GM20431 (cell line): ENCODE data around the gene SLC30A9.

ENCODE experiments used
- in situ Hi-C: fragments of 300-500 bp; cut with MseI, MboI; formaldehyde crosslinking; loops from one replicate; pipeline ENCODE4 v1.15.0; 2020; ENCODE audit warnings: low sequenced_read_pairs; ENCODE audit not compliant: unreplicated experiment

Gene SLC30A9

DNA sequence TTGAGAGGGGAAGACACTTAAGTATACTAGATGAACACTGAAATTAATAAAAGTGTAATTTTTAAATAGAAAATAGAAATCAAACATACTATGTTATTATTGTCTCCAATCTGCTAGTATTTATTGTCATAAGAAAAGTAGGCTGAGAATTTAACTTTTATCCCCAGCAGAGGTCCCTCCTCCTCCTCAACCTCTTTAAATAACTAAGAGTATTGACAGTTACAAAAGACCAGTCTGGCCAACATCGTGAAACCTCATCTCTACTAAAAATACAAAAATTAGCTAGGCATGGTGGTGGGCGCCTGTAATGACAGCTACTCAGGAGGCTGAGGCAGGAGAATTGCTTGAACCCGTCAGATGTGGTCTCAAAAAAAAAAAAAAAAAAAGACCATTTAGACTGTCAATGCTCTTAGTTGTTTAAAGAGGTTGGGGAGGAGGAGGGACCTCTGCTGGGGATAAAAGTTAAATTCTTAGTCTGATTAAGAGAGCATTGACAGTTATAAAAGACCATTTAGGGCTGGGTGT is 4.2 kb downstream of the SLC30A9 start:
- in situ Hi-C loops: no loop called here

DNA sequence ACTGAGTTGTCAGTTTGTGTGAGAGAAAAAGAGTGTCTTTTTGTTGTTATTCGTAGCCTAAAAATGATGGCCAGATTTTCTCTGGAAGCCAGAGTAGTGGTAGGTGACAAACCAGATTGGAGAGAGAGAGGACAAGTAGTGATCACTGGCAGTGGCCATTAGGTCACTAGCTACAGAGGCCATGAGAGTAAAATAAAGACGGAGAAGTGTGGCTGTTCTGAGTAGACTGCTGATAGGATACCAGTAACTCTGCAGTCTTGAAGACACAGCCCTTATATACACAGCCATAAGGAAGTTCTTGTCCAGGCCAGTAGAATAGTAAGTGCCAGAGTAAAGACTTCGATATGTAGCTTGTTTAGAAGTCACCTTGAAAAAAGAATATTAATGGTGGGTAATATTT is 7.7 kb downstream of the SLC30A9 start:
- in situ Hi-C loops: no loop called here

DNA sequence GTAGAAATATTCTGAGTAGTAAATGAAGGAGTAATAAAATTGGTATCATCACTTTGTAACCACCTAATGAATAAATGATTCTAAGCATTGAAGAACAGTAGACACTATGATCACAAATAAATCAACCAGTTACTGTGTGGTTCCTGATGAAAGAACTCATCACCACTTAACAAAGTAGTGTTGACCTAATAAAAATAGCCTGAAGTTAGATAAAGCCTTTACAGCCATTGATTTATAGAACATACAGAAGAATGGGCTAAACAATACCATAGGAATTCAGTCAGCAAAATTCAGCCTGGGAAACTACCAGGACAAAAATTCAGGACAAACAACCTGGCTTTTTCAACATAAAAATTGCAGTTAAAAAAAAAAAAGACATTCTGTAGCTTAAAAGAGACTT is 9.0 kb downstream of the SLC30A9 start:
- in situ Hi-C loops: no loop called here

DNA sequence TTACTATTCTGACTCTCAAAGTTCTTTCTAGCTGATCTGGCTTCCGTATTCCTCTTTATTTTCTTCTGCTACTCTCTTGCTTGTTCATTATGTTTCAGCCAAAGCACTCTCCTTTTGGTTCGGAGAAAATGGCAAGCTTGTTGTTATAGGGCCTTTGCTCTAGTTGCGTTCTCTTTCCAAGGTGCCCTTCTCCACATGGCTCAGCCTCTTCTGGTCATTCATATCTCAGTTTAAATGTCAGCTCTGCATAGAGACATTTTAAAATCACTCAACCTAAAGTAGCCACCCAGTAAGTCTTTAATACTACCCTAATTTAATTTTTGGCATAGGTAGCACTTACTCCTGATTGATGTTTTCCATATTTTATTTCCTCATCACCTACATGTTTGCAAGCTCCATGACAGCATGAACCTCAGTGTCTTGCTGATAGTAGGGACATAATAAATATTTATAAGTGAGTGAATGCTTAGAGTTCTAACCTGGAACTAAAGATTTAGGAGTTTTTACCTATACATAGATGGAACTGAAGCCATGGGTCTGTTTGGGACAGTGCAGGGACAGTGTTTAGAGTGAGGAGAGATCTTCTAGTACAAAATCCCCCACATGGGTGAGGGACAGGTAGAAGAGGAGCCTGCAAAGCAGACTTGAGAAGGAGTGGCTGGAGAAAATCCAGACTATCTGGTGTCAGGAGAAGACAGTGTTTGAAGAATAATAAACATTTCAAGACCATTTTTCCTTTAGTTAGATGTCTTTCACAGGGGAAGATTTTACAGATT is 17.9 kb downstream of the SLC30A9 start:
- in situ Hi-C loops: no loop called here

DNA sequence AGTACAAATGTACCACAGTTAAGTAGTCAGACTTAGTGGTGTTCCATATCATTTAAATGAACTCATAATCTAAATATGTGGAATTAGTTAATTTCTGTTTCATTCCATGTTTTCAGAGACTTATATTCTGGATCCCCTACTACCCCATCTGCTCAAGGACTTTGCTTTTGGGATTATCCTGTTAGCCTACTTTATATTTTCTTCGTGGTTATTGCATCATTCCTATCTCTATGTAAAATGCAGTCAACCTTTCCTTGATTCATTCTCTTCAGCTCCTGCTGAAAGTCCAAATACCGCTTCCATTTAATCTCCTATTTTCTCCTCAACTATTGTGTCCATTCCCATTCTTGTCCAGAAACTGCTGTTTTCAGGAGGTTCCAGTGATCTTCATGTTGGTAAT is 25.1 kb downstream of the SLC30A9 start:
- in situ Hi-C loops: no loop called here

DNA sequence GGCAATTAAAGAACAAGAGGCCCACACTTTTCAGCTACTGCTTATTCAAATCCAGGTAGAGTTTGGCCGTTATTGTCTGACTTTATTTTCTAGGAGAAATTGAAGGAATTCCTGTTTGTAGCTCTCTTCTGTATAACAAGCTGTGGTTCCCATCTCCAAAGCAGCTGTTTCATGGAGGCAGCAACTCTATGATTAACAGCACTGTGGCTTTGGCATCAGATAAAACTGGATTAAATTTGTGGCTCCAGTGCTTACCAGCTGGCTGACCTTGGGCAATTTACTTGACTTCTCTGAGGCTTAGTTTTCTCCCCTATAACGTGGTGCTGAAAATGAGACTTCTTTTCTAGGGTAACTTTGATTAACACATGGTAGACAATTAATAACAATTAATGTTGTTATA is 28.1 kb downstream of the SLC30A9 start:
- in situ Hi-C loops: no loop called here

- in situ Hi-C loops: no loop called here
Measured at GRCh38 chr4:42048394-42048793, 58.1 kb downstream of the SLC30A9 start.

GRCh38 chr4:42050516-42051249 is 60.4 kb downstream of the SLC30A9 start:
- in situ Hi-C loops: no loop called here

GRCh38 chr4:42066402-42066801 is 76.1 kb downstream of the SLC30A9 start:
- in situ Hi-C loops: no loop called here

GRCh38 chr4:42067264-42067663 is 76.9 kb downstream of the SLC30A9 start:
- in situ Hi-C loops: no loop called here

GRCh38 chr4:42070463-42070862 is 80.1 kb downstream of the SLC30A9 start:
- in situ Hi-C loops: no loop called here

- in situ Hi-C loops: no loop called here
Measured at GRCh38 chr4:42074294-42074693, 84.0 kb downstream of the SLC30A9 start.

- in situ Hi-C loops: no loop called here
Measured at GRCh38 chr4:42078184-42078801, 88.0 kb downstream of the SLC30A9 start.

GRCh38 chr4:42080306-42080705 is 90.0 kb downstream of the SLC30A9 start:
- in situ Hi-C loops: no loop called here

DNA sequence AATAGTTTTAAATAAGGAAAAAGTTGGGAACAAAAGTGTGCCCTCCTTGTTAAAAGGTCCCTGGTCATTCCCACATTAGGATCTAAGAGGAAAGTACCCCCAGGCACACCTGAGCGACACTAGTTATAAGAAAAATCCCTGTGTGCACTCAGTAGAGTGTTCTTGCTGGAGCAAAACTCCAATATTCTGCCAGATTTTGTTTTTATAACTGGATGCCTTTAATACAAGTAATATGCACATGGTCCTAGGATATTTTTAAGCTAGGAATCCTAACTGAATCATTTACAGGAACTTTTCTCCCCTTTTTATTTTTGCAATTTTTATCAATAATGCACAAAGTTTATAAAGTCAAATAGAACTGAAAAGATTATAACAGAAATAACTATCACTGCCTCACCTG is 93.5 kb downstream of the SLC30A9 start:
- in situ Hi-C loops: no loop called here

DNA sequence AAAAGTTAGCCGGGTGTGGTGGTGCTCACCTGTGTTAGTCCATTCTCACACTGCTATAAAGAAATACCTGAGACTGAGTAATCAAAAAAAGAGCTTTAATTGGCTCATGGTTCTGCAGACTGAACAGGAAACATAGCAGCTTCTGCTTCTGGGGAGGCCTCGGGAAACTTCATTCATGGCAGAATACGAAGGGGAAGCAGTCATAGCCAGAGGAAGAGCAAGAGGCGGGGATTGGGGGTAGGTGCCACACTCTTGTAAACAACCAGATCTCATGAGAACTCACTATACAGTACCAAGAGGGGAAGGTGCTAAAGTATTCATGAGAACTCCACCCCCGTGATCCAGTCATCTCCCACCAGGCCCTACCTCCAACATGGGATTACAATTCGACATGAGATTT is 98.1 kb downstream of the SLC30A9 start:
- in situ Hi-C loops: no loop called here

DNA sequence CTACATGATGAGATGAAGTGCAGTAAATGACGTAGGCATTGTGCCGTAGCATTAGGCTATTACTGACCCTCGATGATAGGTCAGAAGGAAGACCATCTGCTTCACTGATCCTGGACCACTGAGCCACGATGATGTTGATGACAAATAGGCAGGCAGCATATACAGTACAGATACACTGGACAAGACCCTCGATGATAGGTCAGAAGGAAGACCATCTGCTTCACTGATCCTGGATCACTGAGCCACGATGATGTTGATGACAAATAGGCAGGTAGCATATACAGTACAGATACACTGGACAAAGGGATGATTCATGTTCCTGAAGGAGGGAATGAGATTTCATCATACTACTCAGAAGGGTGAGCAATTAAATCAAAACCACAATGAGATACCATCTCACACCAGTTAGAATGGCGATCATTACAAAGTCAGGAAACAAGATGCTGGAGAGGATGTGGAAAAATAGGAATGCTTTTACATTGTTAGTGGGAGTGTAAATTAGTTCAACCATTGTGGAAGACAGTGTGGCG is 111.2 kb downstream of the SLC30A9 start:
- in situ Hi-C loops: no loop called here

DNA sequence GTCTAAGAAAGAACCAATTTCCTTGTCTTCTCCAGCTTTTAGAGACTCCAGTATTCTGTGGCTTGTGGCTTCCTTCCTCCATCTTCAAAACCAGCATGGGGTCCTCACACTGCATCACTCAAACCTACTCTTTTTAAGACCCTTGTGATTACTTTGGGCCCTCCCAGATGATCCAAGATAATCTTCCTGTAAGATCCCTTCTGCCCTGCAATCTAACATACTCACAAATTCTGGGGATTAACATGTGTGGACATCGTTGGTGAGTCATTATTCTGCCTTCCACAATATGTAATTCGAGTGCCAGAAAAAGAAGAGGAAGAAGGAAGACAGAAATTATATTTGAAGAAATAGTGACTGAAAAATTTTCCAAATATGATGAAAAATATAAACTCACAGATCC is 114.2 kb downstream of the SLC30A9 start:
- in situ Hi-C loops: no loop called here

DNA sequence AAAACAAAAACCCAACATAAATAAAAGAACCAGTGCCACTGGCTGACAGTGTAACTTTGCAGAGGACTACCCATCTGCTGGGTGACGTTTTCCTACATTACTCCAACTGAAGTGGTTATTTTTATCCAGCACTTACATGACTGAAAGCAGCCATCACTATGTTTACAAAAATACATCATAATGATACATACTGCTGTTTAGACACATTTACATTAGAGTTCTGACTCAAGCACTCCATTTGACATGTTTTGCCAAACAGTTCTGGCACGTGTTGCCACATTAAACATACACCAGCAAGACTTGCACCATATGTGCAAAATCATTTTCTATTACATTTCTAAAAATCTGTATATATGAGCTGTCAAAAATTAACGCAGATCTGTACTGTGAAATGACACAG is 122.5 kb downstream of the SLC30A9 start:
- in situ Hi-C loops: no loop called here

DNA sequence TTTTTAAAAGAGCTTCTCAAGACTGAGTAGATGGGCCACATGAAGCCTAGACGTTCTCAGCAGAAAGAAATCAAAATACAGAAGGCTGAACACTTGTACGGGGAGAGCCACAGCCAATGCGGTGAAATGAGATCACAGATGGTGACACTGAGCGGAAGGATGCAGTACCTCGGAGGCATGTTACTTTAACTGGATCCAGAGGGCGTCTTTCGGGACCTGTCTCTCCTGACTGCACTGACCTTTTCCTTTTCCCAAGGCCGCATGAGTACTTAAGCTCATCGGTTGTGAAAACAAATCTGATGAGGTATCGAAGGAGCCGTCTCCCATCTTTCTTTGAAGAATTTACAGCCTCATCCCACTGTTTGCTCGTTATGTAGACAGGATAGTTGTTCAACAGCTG is 129.6 kb downstream of the SLC30A9 start:
- in situ Hi-C loops: no loop called here

DNA sequence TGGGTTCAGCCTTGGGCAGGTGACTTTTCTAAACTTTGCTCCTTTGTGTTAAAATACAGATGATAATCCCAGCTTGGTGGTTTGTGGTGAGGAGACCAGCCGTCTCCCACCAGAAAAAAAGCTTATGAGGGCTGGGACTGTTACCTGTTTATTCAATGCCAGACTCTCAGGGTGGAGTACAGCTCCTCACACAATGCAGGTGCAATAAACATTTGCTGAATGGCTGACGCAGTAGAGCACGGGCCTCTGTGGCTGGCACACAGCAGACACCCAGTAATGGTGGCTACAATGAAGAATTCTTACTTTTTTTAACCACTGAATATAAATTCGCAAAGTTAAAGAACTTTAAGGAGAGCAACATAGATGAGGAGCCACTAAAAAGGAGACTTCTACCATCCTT is 131.9 kb downstream of the SLC30A9 start:
- in situ Hi-C loops: no loop called here
